ENCODE data around the gene PECR.

- no peak for TF ChIP-seq CTCF (IDR thresholded peaks at IDR 0.05)
- no peak for TF ChIP-seq POLR2A (IDR thresholded peaks at IDR 0.05)
- TF ChIP-seq EP300 (IDR thresholded peaks at IDR 0.05): no peak
Observed at GRCh38 chr2:216070195-216070594, 11.4 kb downstream of the PECR start.
